ENCODE measurements around the gene KCNG2. TPM values are rescaled to one million over a fixed set of nuclear protein-coding genes. Genes with fewer than 3 reads are reported as not detected.

KCNG2 gene
- total and polyA plus RNA-seq, 3 experiments from 2014 or later = not detected

- Histone ChIP-seq H3K27ac (ENCODE audit: low read depth, low read length) (no peak overlapping the region), H3K4me3 (ENCODE audit: low read length) (no peak overlapping the region), H3K27me3 (ENCODE audit: insufficient read depth, low read length, poor library complexity, severe bottlenecking) (no peaks in the 10 kb centered on the region), H3K9me3 (ENCODE audit: low read length) (no peaks in the 10 kb centered on the region), H3K4me1 (ENCODE audit: insufficient read depth, low read length) (no peaks in the 10 kb centered on the region), H3K36me3 (ENCODE audit: insufficient read depth, low read length) (no peaks in the 10 kb centered on the region)
- ChIA-PET CTCF (no interaction called here), POLR2A (no interaction called here)
- no peak overlapping the region for H3K27ac Mint-ChIP-seq
- H3K4me1 Mint-ChIP-seq = no peaks in the 10 kb centered on the region
- H3K36me3 Mint-ChIP-seq = no peaks in the 10 kb centered on the region
- H3K27me3 Mint-ChIP-seq = peaks cover 0 to 5% of the 10 kb centered on the region in 2 donors
- no peak for DNase-seq
- no peaks in the 10 kb centered on the region for H3K9me3 Mint-ChIP-seq
- H3K4me3 Mint-ChIP-seq = no peak overlapping the region
Observed at GRCh38 chr18:79849328-79850207, 51.8 kb downstream of the KCNG2 start.

- Histone ChIP-seq H3K4me1 (ENCODE audit: insufficient read depth, low read length) (no peaks in the 10 kb centered on the region), H3K36me3 (ENCODE audit: insufficient read depth, low read length) (no peaks in the 10 kb centered on the region), H3K4me3 (ENCODE audit: low read length) (no peak overlapping the region), H3K9me3 (ENCODE audit: low read length) (no peaks in the 10 kb centered on the region), H3K27me3 (ENCODE audit: insufficient read depth, low read length, poor library complexity, severe bottlenecking) (no peaks in the 10 kb centered on the region), H3K27ac (ENCODE audit: low read depth, low read length) (no peak overlapping the region)
- ChIA-PET CTCF (no interaction called here), POLR2A (no interaction called here)
- no peaks in the 10 kb centered on the region for H3K9me3 Mint-ChIP-seq
- H3K4me3 Mint-ChIP-seq = no peak overlapping the region
- H3K36me3 Mint-ChIP-seq = no peaks in the 10 kb centered on the region
- peaks cover under 1 to 9% of the 10 kb centered on the region in 2 donors for H3K27me3 Mint-ChIP-seq
- H3K4me1 Mint-ChIP-seq = no peaks in the 10 kb centered on the region
- no peak for DNase-seq
- H3K27ac Mint-ChIP-seq = no peak overlapping the region
Observed at GRCh38 chr18:79850731-79851130, 53.0 kb downstream of the KCNG2 start.

GRCh38 chr18:79851489-79851888 is 53.8 kb downstream of the KCNG2 start:
- Histone ChIP-seq H3K4me3 (ENCODE audit: low read length) (no peak overlapping the region), H3K27me3 (ENCODE audit: insufficient read depth, low read length, poor library complexity, severe bottlenecking) (no peaks in the 10 kb centered on the region), H3K4me1 (ENCODE audit: insufficient read depth, low read length) (peaks cover 2% of the 10 kb centered on the region), H3K36me3 (ENCODE audit: insufficient read depth, low read length) (no peaks in the 10 kb centered on the region), H3K27ac (ENCODE audit: low read depth, low read length) (no peak overlapping the region), H3K9me3 (ENCODE audit: low read length) (no peaks in the 10 kb centered on the region)
- POLR2A ChIA-PET = no interaction called here
- no peaks in the 10 kb centered on the region for H3K9me3 Mint-ChIP-seq
- peaks cover 1 to 11% of the 10 kb centered on the region in 2 donors for H3K27me3 Mint-ChIP-seq
- no peak for DNase-seq
- H3K4me3 Mint-ChIP-seq = no peak overlapping the region
- no peaks in the 10 kb centered on the region for H3K36me3 Mint-ChIP-seq
- H3K4me1 Mint-ChIP-seq = no peaks in the 10 kb centered on the region
- no peak overlapping the region for H3K27ac Mint-ChIP-seq
- CTCF ChIA-PET = no interaction called here

- Mint-ChIP-seq H3K4me1 (peaks cover 0 to under 1% (median 0%) of the 10 kb centered on the region in 3 donors), H3K9me3 (no peaks in the 10 kb centered on the region), H3K4me3 (no peak overlapping the region), H3K27ac (no peak overlapping the region), H3K36me3 (no peaks in the 10 kb centered on the region), H3K27me3 (peaks cover 1 to 11% of the 10 kb centered on the region in 2 donors)
- H3K27ac ChIP-seq (ENCODE audit: low read depth, low read length) = no peak overlapping the region
- no peak for DNase-seq
- CTCF ChIA-PET = no interaction called here
- H3K4me1 ChIP-seq (ENCODE audit: insufficient read depth, low read length) = peaks cover 4% of the 10 kb centered on the region
- no peaks in the 10 kb centered on the region for H3K9me3 ChIP-seq (ENCODE audit: low read length)
- POLR2A ChIA-PET = no interaction called here
- no peaks in the 10 kb centered on the region for H3K27me3 ChIP-seq (ENCODE audit: insufficient read depth, low read length, poor library complexity, severe bottlenecking)
- no peaks in the 10 kb centered on the region for H3K36me3 ChIP-seq (ENCODE audit: insufficient read depth, low read length)
- no peak overlapping the region for H3K4me3 ChIP-seq (ENCODE audit: low read length)
Observed at GRCh38 chr18:79851950-79852349, 54.2 kb downstream of the KCNG2 start.

GRCh38 chr18:79852561-79853302 is 55.0 kb downstream of the KCNG2 start:
- peaks cover 0 to 6% (median 5%) of the 10 kb centered on the region in 3 donors for H3K4me1 Mint-ChIP-seq
- H3K27ac Mint-ChIP-seq = no peak overlapping the region
- CTCF ChIA-PET = no interaction called here
- no peaks in the 10 kb centered on the region for H3K9me3 Mint-ChIP-seq
- H3K36me3 Mint-ChIP-seq = no peaks in the 10 kb centered on the region
- Histone ChIP-seq H3K27me3 (ENCODE audit: insufficient read depth, low read length, poor library complexity, severe bottlenecking) (no peaks in the 10 kb centered on the region), H3K4me3 (ENCODE audit: low read length) (no peak overlapping the region), H3K36me3 (ENCODE audit: insufficient read depth, low read length) (no peaks in the 10 kb centered on the region), H3K4me1 (ENCODE audit: insufficient read depth, low read length) (peaks cover 4% of the 10 kb centered on the region), H3K9me3 (ENCODE audit: low read length) (no peaks in the 10 kb centered on the region), H3K27ac (ENCODE audit: low read depth, low read length) (no peak overlapping the region)
- no peak overlapping the region for H3K4me3 Mint-ChIP-seq
- no peak for DNase-seq
- peaks cover 5 to 17% of the 10 kb centered on the region in 2 donors for H3K27me3 Mint-ChIP-seq
- POLR2A ChIA-PET = no interaction called here

- Mint-ChIP-seq H3K27me3 (peaks cover 7 to 20% of the 10 kb centered on the region in 2 donors), H3K4me3 (no peak overlapping the region), H3K9me3 (no peaks in the 10 kb centered on the region), H3K27ac (no peak overlapping the region), H3K36me3 (no peaks in the 10 kb centered on the region), H3K4me1 (peaks cover 0 to 6% (median 5%) of the 10 kb centered on the region in 3 donors)
- Histone ChIP-seq H3K36me3 (ENCODE audit: insufficient read depth, low read length) (no peaks in the 10 kb centered on the region), H3K9me3 (ENCODE audit: low read length) (no peaks in the 10 kb centered on the region), H3K4me3 (ENCODE audit: low read length) (no peak overlapping the region), H3K27ac (ENCODE audit: low read depth, low read length) (no peak overlapping the region), H3K27me3 (ENCODE audit: insufficient read depth, low read length, poor library complexity, severe bottlenecking) (no peaks in the 10 kb centered on the region), H3K4me1 (ENCODE audit: insufficient read depth, low read length) (peaks cover 4% of the 10 kb centered on the region)
- DNase-seq = no peak
- ChIA-PET POLR2A (no interaction called here), CTCF (interaction anchor here (0.6 kb wide), 1 partner anchor 10 kb away, joined by 3 read pairs; no protein-coding TSS in a partner anchor)
Observed at GRCh38 chr18:79853303-79853992, 55.7 kb downstream of the KCNG2 start.

- DNase-seq = no peak
- Histone ChIP-seq H3K27ac (ENCODE audit: low read depth, low read length) (no peak overlapping the region), H3K36me3 (ENCODE audit: insufficient read depth, low read length) (no peaks in the 10 kb centered on the region), H3K9me3 (ENCODE audit: low read length) (no peaks in the 10 kb centered on the region), H3K4me1 (ENCODE audit: insufficient read depth, low read length) (peaks cover 4% of the 10 kb centered on the region), H3K27me3 (ENCODE audit: insufficient read depth, low read length, poor library complexity, severe bottlenecking) (no peaks in the 10 kb centered on the region), H3K4me3 (ENCODE audit: low read length) (no peak overlapping the region)
- Mint-ChIP-seq H3K4me3 (no peak overlapping the region), H3K9me3 (no peaks in the 10 kb centered on the region), H3K36me3 (no peaks in the 10 kb centered on the region), H3K27ac (no peak overlapping the region), H3K4me1 (peaks cover 0 to 6% (median 5%) of the 10 kb centered on the region in 3 donors), H3K27me3 (peaks cover 7 to 21% of the 10 kb centered on the region in 2 donors)
- CTCF ChIA-PET = interaction anchor here (0.6 kb wide), 1 partner anchor 10 kb away, joined by 3 read pairs; no protein-coding TSS in a partner anchor
- POLR2A ChIA-PET = no interaction called here
Observed at GRCh38 chr18:79853993-79854364, 56.2 kb downstream of the KCNG2 start.
